GM23338 (cell line): ENCODE data around the gene DDC. TPM values are rescaled to one million over a fixed set of nuclear protein-coding genes. Genes with fewer than 3 reads are reported as not detected.
"Not testable (repeated sequence)": the region's sequence is repeated elsewhere in the genome, so short reads cannot be mapped to it uniquely, and the experiment has no call there.

ENCODE experiments used
- ATAC-seq: fragments of 200-7000 bp; cut with Tn5 transposase; 3 replicates; pipeline ENCODE4 v1.9.1; 2020
- DNase-seq: peaks from one replicate; pipeline ENCODE4 v3.0.0-alpha.2; 2015; ENCODE audit warnings: low spot score
- H2AFZ ChIP-seq: fragments of 200-600 bp; sonication (generic); 2 replicates; pipeline ENCODE4 v1.8.0; 2016; ENCODE audit warnings: antibody characterized with exemption, mild to moderate bottlenecking, moderate library complexity
- H3F3A ChIP-seq: fragments of 200-600 bp; sonication (generic); replicated peaks from 2 replicates; pipeline ENCODE4 v1.8.0; 2017; ENCODE audit warnings: antibody characterized with exemption, mixed run types, low read depth
- H3K27ac ChIP-seq: fragments of 200-600 bp; sonication (generic); 2 replicates; pipeline ENCODE4 v1.6.1; 2016; ENCODE audit warnings: low read depth
- H3K27me3 ChIP-seq: fragments of 200-600 bp; sonication (generic); 2 replicates; pipeline ENCODE4 v1.8.0; 2016; ENCODE audit warnings: mild to moderate bottlenecking, mixed run types, moderate library complexity; ENCODE audit not compliant: insufficient read depth
- H3K36me3 ChIP-seq: fragments of 200-600 bp; sonication (generic); 2 replicates; pipeline ENCODE4 v1.8.0; 2016; ENCODE audit warnings: mild to moderate bottlenecking; ENCODE audit not compliant: insufficient read depth
- H3K4me1 ChIP-seq: fragments of 200-600 bp; sonication (generic); 2 replicates; pipeline ENCODE4 v1.8.0; 2016; ENCODE audit warnings: mild to moderate bottlenecking, moderate library complexity; ENCODE audit not compliant: insufficient read depth
- H3K4me2 ChIP-seq: fragments of 200-600 bp; sonication (generic); 2 replicates; pipeline ENCODE4 v1.7.1; 2017; ENCODE audit warnings: mixed run types
- H3K4me3 ChIP-seq: fragments of 200-600 bp; sonication (generic); 2 replicates; pipeline ENCODE4 v1.6.1; 2016; ENCODE audit warnings: mixed run types
- H3K79me2 ChIP-seq: fragments of 200-600 bp; sonication (generic); replicated peaks from 2 replicates; pipeline ENCODE4 v1.8.0; 2017; ENCODE audit warnings: mild to moderate bottlenecking; ENCODE audit not compliant: insufficient read depth
- H3K9me2 ChIP-seq: fragments of 200-600 bp; sonication (generic); 2 replicates; pipeline ENCODE4 v1.8.0; 2017; ENCODE audit not compliant: insufficient read depth
- H4K20me1 ChIP-seq: fragments of 200-600 bp; sonication (generic); replicated peaks from 2 replicates; pipeline ENCODE4 v1.8.0; 2017; ENCODE audit warnings: mild to moderate bottlenecking; ENCODE audit not compliant: insufficient read depth
- H3K27ac Mint-ChIP-seq: 2 replicates; pipeline ENCODE4 v1.8.0; 2020; ENCODE audit warnings: inconsistent platforms, mild to moderate bottlenecking, moderate library complexity, mixed read lengths
- H3K27me3 Mint-ChIP-seq: 3 replicates; pipeline ENCODE4 v1.8.0; 2022; ENCODE audit warnings: low read depth, mild to moderate bottlenecking, moderate library complexity, mixed read lengths, inconsistent platforms; ENCODE audit not compliant: insufficient read depth, poor library complexity
- H3K36me3 Mint-ChIP-seq: 3 replicates; pipeline ENCODE4 v1.8.0; 2021; ENCODE audit warnings: low read depth, mild to moderate bottlenecking, inconsistent platforms, moderate library complexity, mixed read lengths
- H3K4me1 Mint-ChIP-seq: 3 replicates; pipeline ENCODE4 v1.8.0; 2020; ENCODE audit warnings: mild to moderate bottlenecking, inconsistent platforms, mixed read lengths
- H3K4me3 Mint-ChIP-seq: 3 replicates; pipeline ENCODE4 v1.8.0; 2021; ENCODE audit warnings: moderate library complexity, mild to moderate bottlenecking, inconsistent platforms, mixed read lengths
- H3K9me3 Mint-ChIP-seq: 3 replicates; pipeline ENCODE4 v1.8.0; 2020; ENCODE audit warnings: moderate library complexity, mild to moderate bottlenecking, inconsistent platforms, mixed read lengths
- CTCF ChIP-seq, 2 experiments: fragments of 200-600 bp in 1 of 2; sonication (generic) in 1 of 2; conservative IDR thresholded peaks; 2 replicates each; pipeline versions ENCODE4 v1.5.1 to v1.6.1; 2016 to 2017; ENCODE audit warnings: antibody characterized with exemption in 2 of 2, low read depth in 2 of 2, mild to moderate bottlenecking in 2 of 2, moderate library complexity in 1 of 2
- ETS1 ChIP-seq: IDR thresholded peaks from 2 replicates; pipeline ENCODE4 v1.6.1; 2016; ENCODE audit warnings: antibody characterized with exemption
- EZH2 ChIP-seq: fragments of 200-600 bp; sonication (generic); IDR thresholded peaks from one replicate; pipeline ENCODE4 v1.8.0; 2017; ENCODE audit warnings: antibody characterized with exemption, mild to moderate bottlenecking, low read depth; ENCODE audit not compliant: unreplicated experiment
- EZH2phosphoT487 ChIP-seq: fragments of 200-600 bp; sonication (generic); IDR thresholded peaks from one replicate; pipeline ENCODE4 v1.8.1; 2018; ENCODE audit warnings: antibody characterized with exemption; ENCODE audit not compliant: unreplicated experiment
- JUNB ChIP-seq: IDR thresholded peaks from one replicate; pipeline ENCODE4 v1.6.1; 2016; ENCODE audit warnings: antibody characterized with exemption; ENCODE audit not compliant: unreplicated experiment
- NANOG ChIP-seq: IDR thresholded peaks from 2 replicates; pipeline ENCODE4 v1.6.1; 2016; ENCODE audit warnings: antibody characterized with exemption, borderline replicate concordance
- POLR2AphosphoS5 ChIP-seq: IDR thresholded peaks from 2 replicates; pipeline ENCODE4 v1.6.1; 2016; ENCODE audit warnings: antibody characterized with exemption, low read depth
- REST ChIP-seq: IDR thresholded peaks from one replicate; pipeline ENCODE4 v1.6.1; 2018; ENCODE audit warnings: antibody characterized with exemption; ENCODE audit not compliant: unreplicated experiment
- STAT1 ChIP-seq: IDR thresholded peaks from one replicate; pipeline ENCODE4 v1.6.1; 2016; ENCODE audit warnings: antibody characterized with exemption; ENCODE audit not compliant: unreplicated experiment
- ZNF114 ChIP-seq: fragments of 250-450 bp; sonication (Bioruptor Pico); IDR thresholded peaks from 2 replicates; pipeline ENCODE4 v1.5.0; 2020; ENCODE audit warnings: mild to moderate bottlenecking, moderate library complexity
- polyA plus RNA-seq: library from polyadenylated mRNA; unstranded; fragments of >200 nt; fragmentation: Nextera tagmentation; extraction: Ambion mirVana; gene quantifications from 2 replicates; pipeline ENCODE4 v1.2.1, GENCODE V29; 2016
- total RNA-seq: library from RNA; depleted of rRNA; stranded (reverse); fragments of >200 nt; shearing (Covaris generic); gene quantifications from 2 replicates; pipeline ENCODE4 v1.2.3, GENCODE V29; 2014

Gene DDC
- total and polyA plus RNA-seq, 2 experiments from 2014 or later = not detected

- DNase-seq, H3K4me2 ChIP-seq, H3K36me3 ChIP-seq, H3K27me3 Mint-ChIP-seq, H3K27ac ChIP-seq, H3K4me1 ChIP-seq, H3K27me3 ChIP-seq, H3F3A ChIP-seq, H3K4me3 ChIP-seq, H3K79me2 ChIP-seq, H3K27ac Mint-ChIP-seq, H2AFZ ChIP-seq, H3K9me2 ChIP-seq, H3K4me3 Mint-ChIP-seq, H3K4me1 Mint-ChIP-seq, ATAC-seq, H4K20me1 ChIP-seq: not testable (repeated sequence)
- Mint-ChIP-seq H3K36me3 (peaks cover 29% of the 10 kb centered on the region), H3K9me3 (peaks cover 57% of the 10 kb centered on the region)
Measured at GRCh38 chr7:50578105-50578504, 12.9 kb upstream of the DDC start.

GRCh38 chr7:50577569-50577968 is 12.4 kb upstream of the DDC start:
- Histone ChIP-seq H3K27ac (no peak overlapping the region), H3K4me3 (no peak overlapping the region), H3K4me2 (no peak overlapping the region), H2AFZ (no peak overlapping the region), H3K36me3 (peaks cover 3% of the 10 kb centered on the region; the same call in 1 of the 2 replicates), H3F3A (no peaks in the 10 kb centered on the region), H3K9me2 (no peaks in the 10 kb centered on the region; the same call in 1 of the 2 replicates), H3K79me2 (no peaks in the 10 kb centered on the region), H3K27me3 (no peaks in the 10 kb centered on the region), H4K20me1 (no peaks in the 10 kb centered on the region), H3K4me1 (no peaks in the 10 kb centered on the region)
- peaks cover 4% of the 10 kb centered on the region for H3K27me3 Mint-ChIP-seq
- no peak overlapping the region for H3K27ac Mint-ChIP-seq
- DNase-seq = no peak
- ATAC-seq = no peak
- peaks cover 4% of the 10 kb centered on the region; the same call in 2 of the 3 replicates for H3K4me1 Mint-ChIP-seq
- no peak overlapping the region for H3K4me3 Mint-ChIP-seq
- peaks cover 52% of the 10 kb centered on the region for H3K9me3 Mint-ChIP-seq
- H3K36me3 Mint-ChIP-seq = peaks cover 25% of the 10 kb centered on the region
- no peak for TF ChIP-seq ZNF114 (CRISPR knock-in tag)
- no peak for TF ChIP-seq EZH2phosphoT487
- TF ChIP-seq REST = no peak
- no peak for TF ChIP-seq POLR2AphosphoS5
- TF ChIP-seq JUNB = no peak
- no peak for TF ChIP-seq CTCF (conservative IDR thresholded peaks at IDR 0.05; ENCODE audit: low read depth in 2 of 2)
- no peak for TF ChIP-seq ETS1
- TF ChIP-seq STAT1 = no peak
- no peak for TF ChIP-seq NANOG
- no peak for TF ChIP-seq EZH2
